Hematopoietic multipotent progenitor cell (in vitro differentiated cells): Measurements from ENCODE around the gene CDC16. TPM values are rescaled to one million over a fixed set of nuclear protein-coding genes. Genes with fewer than 3 reads are reported as not detected.
"Not testable (repeated sequence)": the region's sequence is repeated elsewhere in the genome, so short reads cannot be mapped to it uniquely, and the experiment has no call there.

ENCODE experiments used
- DNase-seq, 3 donors: peaks; one replicate each; pipeline ENCODE4 v3.0.0-alpha.2; 2011 to 2015; ENCODE audit warnings: low read depth in 2 of 3, low spot score in 2 of 3
- total RNA-seq: library from RNA; depleted of rRNA; stranded (reverse); fragments of >200 nt; gene quantifications from one replicate; pipeline ENCODE4 v1.2.3, GENCODE V29; 2012

Gene CDC16
- total RNA-seq, 1 donor, result 32.3 TPM

DNA sequence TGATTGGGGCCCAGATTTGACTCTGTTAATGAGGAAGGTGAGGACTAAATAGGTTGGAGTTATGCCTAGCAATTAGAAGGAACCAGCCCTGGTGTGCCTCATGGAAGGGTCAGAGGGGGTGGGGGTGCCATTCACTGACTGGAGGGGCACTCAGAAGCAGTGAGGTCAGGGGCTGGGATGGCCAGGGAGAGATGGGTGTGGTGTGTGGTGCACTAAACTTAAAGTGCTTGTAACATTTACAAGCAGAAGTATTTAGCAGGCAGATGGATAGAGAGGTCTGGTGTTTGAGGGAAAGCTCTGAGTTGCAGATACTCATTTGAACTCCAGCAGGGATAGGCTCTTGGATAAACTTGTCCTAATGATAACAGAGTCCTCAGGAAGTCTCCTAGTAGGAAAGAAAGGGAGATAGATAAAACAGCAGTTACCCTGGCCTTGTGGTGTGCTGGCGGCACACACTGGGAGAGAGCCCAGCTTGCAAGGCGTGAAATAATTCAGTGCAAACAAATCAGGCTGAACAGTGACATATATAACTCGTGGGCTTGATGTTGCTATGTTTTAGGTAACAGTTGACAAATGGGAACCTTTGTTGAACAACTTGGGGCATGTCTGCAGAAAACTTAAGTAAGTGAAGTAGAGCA is 26.8 kb downstream of the CDC16 start:
- DNase-seq, result no peak

- peak in 2 of 3 donors; percentile 28 to 63 for DNase-seq
Measured at GRCh38 chr13:114263578-114263977, 28.9 kb downstream of the CDC16 start.

GRCh38 chr13:114264313-114264712 is 29.6 kb downstream of the CDC16 start:
- DNase-seq, result not testable (repeated sequence)

DNA sequence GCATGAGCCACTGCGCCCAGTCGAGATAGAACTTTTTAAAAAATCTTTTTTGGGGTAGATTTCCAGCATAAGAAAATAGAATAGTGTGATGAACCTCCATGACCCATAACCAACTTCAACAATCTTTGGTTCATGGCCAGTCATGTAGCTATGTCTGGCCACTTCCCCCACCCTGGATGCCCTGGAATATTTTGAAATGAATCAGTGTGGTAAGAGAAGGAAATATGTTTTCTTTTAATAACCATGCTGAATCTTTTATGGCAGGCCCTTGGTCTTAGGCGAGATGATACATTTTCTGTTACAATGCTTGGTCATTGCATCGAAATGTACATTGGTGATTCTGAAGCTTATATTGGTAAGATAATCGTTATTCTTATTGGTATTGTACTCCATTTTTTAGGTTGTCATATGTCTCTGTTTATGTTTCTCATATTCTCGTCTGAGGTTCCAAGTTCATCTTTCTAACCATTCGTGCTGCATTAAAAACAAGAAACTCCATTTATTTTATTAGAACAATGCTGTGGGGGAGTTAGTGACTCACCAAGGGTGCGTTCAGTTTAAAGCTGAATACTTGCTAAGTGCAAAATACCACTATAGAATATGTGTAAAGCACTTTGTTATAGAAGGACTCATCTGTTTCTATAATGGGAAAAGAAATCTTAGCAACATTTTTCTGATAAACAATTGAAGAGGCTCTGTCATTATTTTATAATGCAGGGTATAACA is 30.4 kb downstream of the CDC16 start:
- no peak for DNase-seq

GRCh38 chr13:114266241-114266640 is 31.5 kb downstream of the CDC16 start:
- no peak for DNase-seq

- DNase-seq, result no peak
Measured at GRCh38 chr13:114268344-114269280, 33.9 kb downstream of the CDC16 start.

DNA sequence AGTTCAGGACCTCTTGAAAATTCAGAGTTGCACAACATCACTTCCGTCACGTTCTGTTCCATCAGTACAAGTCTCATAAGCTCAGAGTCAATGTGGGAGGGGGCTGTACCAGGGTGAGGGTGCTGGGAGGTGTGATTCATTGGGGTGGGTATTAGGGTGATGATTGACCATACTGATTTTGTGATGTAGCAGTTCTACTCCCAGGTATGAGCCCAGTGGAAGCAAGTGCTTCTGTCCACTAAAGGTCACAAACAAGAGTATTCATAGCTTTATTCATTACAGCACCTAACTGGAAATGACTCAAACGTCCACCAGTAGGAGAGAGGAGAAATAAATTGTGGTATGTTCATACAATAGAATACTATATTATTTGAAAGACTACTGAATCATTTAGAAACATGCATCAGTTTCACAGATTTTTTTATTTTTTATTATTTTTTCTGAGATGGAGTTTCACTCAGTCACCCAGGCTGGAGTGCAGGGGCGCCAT is 34.6 kb downstream of the CDC16 start:
- no peak for DNase-seq

DNA sequence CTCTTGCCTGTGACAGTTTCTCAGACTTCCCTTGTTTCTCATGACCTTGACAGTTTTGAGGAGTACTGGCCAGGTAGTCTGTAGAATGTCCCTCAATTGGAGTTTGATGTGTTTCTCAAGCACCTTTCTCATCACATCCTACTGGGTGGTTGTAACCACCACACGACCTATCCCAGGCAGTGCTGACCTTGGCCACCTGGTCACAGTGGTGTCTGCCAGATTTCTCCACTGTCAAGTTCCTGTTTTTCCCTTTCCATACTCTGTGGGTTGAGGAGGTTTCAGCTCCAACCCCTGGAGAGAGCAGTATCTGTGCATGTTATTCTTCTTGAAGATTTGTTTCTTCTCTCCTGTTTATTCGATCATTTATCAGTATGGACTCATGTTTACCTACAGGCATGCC is 38.3 kb downstream of the CDC16 start:
- DNase-seq, result no peak

GRCh38 chr13:114275304-114275703 is 40.6 kb downstream of the CDC16 start:
- DNase-seq, result peak in 2 of 3 donors; percentile 25 to 56

DNA sequence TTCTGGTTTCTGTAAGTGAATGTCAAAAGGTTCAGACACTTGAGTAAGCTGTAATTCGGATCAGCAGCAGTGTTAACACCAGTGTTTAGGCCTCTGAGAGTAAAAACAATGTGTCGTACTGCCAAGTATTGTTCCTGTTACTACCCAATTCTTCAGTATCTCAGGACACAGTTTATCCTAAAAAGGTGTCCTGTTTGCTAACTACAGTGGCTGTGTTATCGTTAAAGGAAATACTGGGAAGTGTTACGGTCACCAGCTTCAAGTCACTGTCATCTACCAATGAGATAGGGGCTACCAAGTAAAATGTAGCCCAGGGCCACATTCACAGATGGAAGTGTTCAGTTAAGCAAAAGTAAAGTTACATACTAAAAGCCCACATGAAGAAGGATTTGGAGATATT is 44.4 kb downstream of the CDC16 start:
- DNase-seq, result no peak

- no peak for DNase-seq
Measured at GRCh38 chr13:114279758-114280355, 45.2 kb downstream of the CDC16 start.

DNA sequence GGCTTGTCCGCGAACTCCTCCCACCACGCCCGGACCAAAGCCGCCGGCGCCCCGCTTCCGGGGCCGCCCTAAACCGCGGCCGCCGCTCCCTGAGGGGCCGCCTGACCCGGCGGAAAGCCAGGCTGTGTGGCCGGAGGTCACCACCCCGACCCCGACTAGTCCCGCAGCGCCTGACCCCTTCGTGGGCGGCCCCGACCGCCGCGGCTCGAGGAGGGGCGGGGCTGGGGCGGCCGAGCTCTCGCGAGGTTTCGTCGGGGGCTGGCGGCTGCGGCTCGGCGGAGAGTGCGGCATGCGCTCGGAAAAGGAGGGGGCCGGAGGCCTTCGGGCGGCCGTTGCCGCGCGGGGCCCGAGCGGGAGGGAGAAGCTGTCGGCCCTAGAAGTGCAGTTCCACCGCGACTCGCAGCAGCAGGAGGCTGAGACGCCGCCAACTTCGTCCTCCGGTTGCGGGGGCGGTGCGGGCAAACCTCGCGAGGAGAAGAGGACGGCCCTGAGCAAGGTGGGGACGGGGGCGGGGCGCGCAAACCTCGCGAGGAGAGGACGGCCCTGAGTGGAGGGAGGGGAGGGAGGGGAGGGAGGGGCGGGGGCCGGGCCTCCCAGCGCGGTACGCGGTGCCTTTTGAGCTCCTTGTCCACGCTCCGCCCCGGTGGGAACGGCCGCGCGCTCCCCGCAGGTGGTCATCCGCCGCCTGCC is 46.8 kb downstream of the CDC16 start, which contains the start of gene UPF3A:
Gene UPF3A (plus strand): TSS at position 251 of the 690 bp plus-strand sequence. CDS start 39 bp downstream, at position 290.
- peak; percentile 92 to 96 (median 95) for DNase-seq

DNA sequence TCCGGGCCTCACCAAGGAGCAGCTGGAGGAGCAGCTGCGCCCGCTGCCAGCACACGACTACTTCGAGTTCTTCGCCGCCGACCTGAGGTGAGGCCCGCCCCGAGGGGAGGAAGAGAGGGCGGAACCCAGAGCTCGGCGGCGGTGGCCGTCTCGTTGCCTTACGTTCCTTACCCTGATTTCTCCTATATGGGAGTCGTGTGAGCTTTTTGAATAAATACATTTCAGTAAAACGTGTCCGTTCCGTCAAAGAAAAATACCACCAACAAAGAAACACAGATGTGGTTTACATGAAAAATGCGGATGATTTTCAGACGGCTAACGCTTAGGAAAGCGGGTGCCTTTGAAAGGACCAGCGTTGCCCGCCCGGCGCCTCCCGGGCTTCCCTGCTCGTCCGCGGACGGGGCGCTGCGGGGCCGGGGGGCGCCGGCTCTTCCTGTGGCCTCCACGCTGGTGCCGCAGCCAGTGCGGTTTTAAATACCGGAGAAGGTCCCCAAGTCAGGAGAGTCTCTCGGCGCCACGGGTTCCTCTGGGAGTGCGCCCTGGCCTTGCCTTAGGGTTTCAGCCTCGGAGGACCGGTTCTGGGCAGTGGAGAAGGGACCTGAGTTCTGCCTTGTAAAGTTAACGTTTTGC is 47.5 kb downstream of the CDC16 start:
- DNase-seq, result peak; percentile 52 to 84 (median 74)

DNA sequence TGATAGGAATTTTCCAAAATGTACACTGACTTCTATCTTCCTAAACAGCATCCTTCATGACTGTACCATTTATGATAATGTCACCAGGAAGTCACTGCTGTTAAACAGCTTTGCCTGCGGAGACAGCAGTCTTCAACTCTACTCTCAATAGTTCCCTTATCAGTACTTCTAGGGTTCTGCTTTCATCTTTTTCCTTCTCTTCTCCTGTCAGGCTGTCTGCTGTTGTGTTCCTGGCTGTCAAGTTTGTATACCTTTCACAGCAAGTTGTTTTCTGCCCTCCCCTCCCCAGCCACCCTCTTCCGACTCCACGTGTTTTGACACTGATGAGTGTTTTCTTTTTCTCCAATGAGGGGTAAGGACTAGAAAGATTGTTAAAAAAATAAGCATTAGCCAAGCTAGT is 48.9 kb downstream of the CDC16 start:
- DNase-seq, result no peak

DNA sequence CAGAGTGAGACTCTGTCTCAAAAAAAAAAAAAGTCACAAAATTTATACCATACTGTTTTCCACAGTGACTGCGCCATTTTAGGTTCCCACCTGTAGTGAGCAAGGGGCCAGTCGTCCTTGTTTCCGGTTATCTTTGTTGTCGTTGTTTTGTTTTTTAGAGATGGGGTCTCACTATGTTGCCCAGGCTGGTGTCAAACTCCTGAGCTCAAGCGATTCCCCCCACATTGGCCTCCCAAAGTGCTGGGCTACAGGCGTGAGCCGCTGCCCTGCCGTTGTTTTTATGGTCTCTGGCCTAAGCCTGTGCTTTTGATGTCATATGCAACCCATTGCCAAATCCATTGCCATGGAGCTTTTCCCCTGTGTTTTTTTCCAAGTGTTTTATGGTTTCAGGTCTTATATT is 50.0 kb downstream of the CDC16 start:
- DNase-seq, result no peak

DNA sequence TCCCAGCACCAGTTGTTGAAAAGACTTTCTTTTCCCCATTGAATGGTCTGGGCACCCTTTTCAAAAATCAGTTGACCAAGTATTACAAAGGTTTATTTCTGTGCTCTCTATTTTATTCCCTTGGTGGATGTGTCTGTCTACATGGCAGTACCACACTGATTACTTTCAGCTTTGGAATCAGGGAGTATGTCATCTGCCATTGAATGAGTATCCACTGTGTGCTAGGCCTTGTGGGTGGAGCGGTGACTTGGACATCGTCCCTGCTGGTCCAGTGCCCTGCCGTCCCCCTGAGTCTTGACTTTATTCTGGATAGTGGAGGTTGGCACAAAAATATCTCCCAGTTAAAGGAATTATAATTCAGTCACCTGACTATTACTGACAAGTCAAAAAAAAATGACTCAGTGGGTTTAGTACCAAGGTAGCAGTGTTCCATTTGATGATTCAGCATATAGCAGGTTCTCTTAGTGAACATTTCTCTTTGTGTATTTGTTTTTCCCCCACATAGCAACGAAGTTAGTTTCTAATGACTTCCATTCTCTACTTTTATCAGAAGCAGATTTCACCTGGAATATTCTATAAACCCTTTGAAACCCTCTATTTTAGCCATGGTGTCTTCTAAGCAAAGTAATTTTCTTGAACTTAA is 50.6 kb downstream of the CDC16 start:
- peak in 1 of 3 donors; percentile 29 for DNase-seq

DNA sequence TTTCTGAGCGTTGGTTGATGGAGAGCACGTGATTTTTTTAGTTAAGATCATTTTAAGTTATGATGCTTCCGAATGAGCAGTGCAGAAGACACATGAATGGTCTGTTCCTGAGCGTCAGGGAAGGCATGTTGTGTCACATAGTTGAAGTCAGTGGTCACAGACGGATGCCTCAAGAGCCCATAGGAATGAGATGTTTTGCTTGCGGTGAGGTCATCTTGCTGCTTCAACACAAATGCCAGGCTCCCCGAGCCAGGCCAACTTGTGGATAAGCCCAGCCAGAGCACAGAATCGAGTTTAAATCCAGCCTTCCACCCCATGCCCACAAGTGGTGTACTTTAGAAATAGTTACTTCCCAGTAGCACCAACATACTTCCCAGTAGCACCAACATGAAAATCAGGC is 52.1 kb downstream of the CDC16 start:
- DNase-seq, result no peak

DNA sequence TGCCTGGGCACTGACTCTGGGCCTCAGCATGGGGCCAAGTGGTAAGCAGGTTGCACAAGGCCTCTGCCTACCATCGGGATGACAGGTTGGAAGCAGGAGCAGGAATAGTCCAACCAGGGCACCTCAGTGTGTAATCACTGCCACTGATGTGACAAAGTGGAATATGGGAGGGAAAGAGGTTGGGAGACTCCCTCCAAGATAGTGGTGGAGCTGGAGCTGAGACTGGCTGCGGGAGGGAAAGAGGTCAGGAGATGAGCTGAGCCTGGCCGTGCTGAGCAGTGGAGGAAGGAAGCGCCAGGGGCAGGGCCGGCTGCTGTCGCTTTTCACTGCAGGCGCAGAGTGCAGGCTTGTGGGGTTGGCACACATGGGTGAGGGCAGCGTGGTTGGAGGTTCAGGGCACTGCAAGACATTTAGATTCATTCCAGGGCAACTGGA is 53.5 kb downstream of the CDC16 start:
- no peak for DNase-seq

GRCh38 chr13:114296448-114296847 is 61.8 kb downstream of the CDC16 start:
- no peak for DNase-seq
